ENCODE results near the gene ZC2HC1B.
"Not testable (repeated sequence)": the region's sequence is repeated elsewhere in the genome, so short reads cannot be mapped to it uniquely, and the experiment has no call there.

ZC2HC1B gene, protein sequence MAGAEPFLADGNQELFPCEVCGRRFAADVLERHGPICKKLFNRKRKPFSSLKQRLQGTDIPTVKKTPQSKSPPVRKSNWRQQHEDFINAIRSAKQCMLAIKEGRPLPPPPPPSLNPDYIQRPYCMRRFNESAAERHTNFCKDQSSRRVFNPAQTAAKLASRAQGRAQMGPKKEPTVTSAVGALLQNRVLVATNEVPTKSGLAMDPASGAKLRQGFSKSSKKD

DNA sequence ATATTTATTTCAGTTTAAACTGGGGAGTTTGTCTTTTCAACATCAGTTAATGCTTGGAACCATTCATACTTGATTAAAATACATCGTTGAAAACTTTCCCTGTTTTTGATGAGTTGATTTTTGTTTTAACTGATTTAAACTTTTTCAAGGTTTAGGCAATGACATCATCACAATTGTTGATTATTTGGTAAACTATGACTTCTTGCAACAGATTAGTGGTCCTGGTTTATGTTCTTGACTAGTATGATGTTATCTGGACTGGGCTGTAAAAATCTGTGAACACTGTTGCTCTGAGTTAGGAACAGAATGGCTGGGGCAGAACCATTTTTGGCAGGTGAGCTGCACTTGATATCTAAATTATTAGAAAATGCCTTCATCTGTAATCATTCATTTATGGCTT is at the start of gene ZC2HC1B:
TSS of gene ZC2HC1B (plus strand) at position 241 of the 400 bp plus-strand sequence. CDS start at position 307, 66 bp downstream.
- DNase-seq: no peak

DNA sequence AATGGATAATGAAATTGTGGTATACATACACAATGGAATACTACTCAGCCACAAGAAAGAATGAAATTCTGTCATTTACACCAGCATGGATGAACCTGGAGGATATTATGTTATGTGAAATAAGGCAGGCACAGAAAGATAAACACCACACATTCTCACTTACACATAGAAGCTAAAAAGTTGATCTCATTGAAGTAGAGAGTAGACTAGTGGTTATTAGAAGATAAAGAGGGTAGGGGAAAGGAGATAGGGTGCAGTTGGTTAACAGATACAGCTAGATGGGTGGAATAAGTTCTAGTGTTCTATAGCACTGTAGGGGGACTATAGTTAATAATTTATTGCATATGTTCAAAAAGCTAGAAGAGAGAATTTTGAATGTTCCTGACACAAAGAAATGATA is 46.7 kb upstream of the ZC2HC1B start:
- DNase-seq: no peak

DNA sequence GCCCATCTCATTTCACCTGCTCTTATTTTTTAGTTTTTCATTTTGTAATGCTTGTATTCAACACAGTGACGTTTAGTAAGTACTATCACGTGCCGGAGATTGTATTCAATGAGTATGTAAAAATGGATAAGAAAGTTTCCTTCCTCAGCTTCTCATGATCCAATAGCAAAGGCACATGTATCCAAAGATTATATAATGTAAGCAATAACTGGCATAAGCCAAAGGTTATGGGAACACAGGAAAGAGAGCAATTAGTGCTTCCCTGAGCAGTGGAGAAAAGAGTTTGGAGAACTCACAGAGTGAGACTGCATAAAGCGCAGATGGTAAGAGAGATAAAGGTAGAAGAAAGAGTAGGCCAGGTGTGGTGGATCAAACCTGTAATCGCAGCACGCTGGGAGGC is 42.9 kb upstream of the ZC2HC1B start:
- DNase-seq: no peak

DNA sequence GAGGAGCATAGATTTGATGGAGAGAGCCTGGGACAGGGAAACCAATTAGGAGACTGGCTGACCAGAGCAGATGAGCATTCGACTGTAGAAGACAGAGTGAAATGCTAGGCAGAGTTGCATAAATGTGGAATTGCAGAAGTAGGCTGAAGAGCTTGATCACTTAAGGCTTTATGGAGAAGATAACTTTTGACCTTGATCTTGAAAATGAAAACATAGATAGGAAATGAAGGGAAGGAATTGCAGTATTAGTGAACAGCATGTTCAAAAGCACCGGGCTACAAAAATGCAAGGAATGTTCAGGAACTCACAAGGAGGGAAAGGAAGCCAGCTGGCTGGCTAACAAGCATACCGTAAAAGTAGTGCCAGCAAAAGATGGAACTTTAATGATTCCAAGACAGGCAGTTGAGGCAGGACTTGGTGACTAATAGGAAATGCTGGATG is 41.7 kb upstream of the ZC2HC1B start:
- no peak for DNase-seq

DNA sequence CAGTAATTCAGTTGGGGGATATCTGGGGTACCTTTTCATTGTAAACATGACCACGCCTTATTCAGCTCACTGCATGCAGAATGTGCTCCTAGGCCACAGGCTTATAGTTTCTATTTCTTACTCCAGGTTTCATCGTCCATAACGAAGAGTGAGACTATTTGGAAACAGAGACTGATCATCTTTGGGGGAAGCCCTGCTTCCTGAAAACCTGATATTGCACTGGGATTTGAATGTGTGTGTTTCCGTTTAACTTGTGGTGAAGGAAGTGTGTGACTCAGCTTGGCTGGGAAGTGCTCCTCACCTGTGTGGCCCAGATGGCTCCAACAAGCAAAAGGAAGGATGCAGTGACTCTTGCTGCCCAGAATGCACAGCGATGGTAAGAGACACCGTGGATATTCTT is 40.7 kb upstream of the ZC2HC1B start:
- no peak for DNase-seq

DNA sequence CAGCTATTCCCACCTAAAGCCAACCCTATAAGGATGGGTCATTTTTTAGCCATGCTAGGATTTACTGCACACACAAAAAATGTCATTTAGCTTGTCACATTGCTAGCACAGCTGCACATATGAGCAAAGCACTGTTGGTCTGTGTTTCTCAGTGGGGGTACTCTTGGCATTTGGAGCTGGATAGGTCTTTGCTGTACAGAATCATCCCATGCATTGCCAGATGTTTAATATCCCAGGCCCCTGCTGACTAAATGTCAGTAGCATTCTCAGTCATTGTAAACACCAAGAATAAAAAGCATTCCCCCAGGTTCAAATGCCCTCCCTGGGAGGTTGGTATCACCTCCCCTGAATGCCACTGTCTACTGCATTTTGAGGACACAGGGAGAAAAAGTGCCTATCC is 35.7 kb upstream of the ZC2HC1B start:
- DNase-seq: no peak

DNA sequence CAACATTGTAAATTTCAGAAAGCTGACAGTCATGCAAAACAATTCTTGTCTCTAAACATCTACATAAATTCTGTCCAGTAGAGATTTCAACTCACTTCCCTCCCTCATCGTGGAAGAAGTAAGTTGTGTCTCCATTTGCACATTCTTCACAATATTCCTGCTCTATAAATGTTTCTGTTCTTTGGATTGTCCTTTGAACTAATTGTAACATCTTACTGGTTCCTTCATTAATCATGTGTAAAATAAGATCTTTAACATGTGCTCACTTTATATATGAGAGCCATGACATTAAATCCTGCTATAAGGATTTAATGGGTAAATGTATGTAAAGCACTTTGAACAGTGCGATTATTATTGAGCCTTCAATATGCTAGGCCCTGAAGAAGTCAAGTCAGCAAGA is 28.1 kb upstream of the ZC2HC1B start:
- no peak for DNase-seq

DNA sequence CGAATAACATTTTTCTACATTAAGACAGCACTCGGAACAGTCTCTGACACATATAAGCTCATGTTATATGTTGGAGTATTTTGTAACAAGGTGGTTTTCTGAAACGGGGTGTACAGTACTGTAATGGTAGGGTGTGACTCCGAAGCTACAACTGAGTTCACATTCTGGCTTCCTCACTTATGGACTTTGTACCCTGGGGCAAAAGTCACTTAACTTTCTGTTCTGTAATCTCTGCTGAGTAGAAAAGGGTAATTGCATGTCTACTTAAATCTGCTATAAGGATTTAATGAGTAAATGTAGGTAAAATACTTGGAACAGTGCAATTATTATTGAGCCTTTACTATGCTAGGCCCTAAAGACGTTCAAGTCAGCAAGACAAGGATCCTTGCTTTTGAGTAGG is 25.9 kb upstream of the ZC2HC1B start:
- no peak for DNase-seq

DNA sequence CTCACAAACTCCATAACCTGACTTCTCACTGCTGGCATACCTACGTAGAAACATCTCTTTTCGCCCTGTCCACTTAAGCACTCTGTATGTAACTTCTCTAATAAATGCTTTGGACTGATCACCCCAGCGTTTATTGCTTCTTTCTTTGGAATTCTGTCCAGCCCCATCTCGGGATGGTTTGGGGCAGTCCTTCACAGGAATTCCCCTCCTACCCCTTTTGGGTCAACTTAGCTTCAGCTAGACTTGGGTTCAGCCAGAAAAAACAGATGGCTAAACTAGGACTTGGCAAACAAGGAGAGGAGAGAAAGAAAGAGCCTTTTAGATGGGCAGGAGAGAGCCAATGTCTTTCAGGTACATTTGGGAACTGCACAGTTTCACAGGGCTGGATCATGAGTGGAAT is 25.1 kb upstream of the ZC2HC1B start:
- no peak for DNase-seq

DNA sequence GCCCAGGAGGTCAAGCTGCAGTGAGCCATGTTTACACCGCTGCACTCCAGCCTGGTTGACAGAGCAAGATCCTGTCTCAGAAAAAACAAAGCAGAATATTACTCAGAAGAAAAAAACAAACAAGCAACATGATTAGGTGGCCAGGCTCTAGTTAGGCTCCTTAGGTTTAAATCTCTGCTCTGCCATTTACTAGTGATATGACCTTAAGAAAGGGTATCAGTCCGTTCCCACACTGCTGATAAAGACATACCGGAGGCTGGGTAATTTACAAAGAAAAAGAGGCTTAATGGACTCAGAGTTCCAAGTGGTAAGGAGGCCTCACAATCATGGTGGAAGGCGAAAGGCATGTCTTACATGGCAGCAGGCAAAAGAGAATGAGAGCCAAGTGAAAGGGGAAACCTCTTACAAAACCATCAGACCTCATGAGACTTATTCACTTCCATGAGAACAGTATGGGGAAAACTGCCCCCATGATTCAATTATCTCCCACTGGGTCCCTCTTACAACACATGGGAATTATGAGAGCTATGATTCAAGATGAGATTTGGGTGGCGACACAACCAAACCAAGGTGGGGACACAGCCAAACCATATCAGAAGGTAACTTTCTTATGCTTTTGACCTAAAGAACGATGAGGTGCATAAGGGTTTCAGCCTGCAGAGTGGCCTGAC is 23.5 kb upstream of the ZC2HC1B start:
- DNase-seq: no peak

DNA sequence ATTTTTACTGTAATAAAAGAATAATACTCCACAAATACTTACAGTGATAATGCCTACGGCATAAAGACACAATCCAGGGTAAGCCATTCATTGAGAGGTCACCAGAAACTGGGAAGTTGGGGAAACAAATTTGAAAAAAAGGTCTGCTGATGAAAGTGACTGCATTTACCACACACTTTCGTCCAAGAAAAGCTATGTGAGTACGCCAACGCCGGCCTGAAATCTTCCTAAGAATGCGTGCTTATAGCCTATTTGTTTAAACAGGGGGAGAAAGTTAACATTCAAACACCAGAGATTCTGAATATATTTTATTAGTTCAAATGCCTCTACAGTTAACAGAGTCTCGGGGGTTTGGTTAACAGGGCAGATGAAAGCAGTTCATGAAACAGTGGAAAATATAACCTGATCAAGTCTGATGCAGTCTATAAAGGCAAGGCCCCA is 21.8 kb upstream of the ZC2HC1B start:
- DNase-seq: no peak

DNA sequence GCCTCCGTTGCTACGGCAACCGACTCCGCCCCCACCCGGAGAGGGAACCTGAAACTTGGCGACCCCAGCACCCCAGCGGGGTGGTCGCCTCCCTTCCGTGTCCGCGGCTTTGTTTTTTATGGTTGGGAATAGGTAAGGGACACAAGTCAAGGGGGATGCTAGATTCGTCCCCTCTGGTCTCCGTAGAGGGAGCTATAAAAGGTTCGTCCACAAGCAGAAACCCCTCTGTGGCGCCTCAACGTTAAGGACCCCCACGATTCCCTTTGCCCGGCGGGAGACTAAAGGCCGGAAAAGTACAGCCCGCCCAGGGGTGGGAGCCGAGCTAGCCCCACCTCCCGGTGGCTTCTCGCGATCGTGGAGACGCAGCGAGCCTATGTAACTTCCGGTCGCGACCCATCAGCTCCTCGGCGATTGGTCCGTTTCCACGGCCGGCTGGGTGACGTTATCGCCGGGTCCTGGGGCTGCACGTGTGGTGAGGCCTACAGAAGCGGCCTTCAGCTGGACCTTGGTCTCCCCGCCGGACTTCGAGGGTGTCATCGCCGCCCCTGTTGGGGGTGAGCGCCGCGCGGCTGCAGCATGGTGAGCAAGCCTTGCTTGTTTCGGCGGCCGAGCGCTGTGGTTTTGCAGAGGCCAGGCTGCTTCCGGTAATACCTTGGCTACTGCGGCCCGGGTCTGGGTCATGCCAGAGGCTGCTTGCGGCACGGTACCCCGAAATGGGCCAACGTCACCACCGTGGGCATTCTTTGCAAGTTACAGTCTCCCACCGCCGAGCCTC is 21.2 kb upstream of the ZC2HC1B start, which contains the start of gene LTV1:
TSS of gene LTV1 (plus strand) at position 437 of the 775 bp plus-strand sequence. CDS start at position 577, 140 bp downstream.
- DNase-seq: peak; percentile 91

DNA sequence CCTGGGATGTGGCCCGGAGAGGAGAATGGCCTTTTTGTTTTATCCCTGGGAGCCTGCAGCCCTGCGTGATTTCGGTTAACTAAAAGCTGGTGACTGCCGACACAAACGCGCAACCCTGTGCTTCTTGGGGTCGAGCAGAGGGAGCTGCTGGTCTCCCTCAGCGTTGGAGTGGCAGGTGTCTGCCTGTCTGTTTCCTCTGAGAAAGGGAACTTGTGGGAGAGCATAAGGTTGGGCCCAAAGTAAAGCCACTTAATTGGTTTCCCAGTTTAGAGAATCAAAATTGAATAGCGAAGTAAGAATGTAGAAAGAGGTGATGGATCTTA is 20.6 kb upstream of the ZC2HC1B start:
- DNase-seq: no peak

DNA sequence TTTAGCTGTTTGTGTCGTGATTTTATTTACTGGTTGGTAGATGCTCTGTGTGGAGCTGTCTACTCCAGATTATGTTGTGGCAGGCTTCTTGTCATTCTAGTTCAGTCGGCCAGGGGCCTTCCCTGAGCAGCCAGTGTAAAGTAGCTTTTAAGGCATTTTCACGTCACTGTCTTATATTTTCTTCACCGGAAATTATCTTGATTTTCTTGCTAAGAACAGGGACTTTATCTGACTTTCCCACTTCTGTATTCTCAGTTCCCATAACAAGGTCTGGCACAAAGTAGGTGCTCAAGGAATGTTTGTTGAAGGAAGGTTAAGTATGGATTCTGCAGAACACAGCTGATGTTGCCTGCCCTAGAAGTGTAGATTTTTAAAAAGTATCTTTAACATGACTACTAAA is 20.3 kb upstream of the ZC2HC1B start:
- no peak for DNase-seq

DNA sequence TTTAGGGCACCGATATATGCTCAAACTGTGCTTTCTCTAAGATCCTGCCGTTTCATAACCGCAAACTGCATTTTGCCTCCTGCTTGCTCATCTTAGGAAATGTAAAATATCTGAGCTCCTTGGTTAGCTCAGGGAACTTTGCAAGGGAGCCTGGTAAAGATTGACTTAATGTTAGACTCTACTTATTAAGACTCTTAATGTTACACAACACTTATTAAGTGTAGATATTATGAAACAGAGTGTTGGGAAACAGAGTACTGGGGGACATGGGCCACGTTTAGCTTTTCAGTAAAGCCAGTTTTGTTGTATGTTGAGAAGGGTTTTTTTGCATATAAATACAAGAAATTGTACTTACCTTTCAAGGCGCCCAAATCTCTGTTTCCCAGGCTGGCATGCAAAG is 19.2 kb upstream of the ZC2HC1B start:
- DNase-seq: no peak

DNA sequence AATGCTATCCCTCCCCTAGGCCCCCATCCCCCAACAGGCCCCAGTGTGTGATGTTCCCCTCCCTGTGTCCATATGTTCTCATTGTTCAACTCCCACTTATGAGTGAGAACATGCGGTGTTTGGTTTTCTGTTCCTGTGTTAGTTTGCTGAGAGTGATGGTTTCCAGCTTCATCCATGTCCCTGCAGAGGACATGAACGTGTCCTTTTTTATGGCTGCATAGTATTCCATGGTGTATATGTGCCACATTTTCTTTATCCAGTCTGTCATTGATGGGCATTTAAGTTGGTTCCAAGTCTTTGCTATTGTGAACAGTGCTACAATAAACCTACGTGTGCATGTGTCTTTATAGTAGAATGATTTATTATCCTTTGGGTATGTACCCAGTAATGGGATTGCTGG is 12.6 kb upstream of the ZC2HC1B start:
- DNase-seq: not testable (repeated sequence)

DNA sequence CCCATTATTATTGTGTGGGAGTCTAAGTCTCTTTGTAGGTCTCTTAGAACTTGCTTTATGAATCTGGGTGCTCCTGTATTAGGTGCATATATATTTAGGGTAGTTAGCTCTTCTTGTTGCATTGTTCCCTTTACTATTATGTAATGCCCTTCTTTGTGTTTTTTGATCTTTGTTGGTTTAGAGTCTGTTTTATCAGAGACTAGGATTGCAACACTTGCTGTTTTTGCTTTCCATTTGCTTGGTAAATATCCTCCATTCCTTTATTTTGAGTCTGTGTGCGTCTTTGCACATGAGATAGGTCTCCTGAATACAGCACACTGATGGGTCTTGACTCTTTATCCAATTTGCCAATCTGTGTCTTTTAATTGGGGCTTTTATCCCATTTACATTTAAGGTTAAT is 9.2 kb upstream of the ZC2HC1B start:
- not testable (repeated sequence) for DNase-seq

DNA sequence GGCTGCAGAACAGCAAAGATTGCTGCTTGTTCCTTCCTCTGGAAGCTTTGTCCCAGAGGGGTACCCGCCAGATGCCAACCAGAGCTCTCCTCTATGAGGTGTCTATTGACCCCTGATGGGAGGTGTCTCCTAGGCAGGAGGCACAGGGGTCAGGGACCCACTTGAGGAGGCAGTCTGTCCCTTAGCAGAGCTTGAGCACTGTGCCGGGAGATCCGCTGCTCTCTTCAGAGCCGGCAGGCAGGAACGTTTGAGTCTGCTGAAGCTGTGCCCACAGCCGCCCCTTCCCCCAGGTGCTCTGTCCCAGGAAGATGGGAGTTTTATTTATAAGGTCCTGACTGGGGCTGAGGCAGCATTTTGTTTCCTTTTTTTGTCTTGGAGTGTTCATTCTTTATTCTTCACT is 7.5 kb upstream of the ZC2HC1B start:
- DNase-seq: not testable (repeated sequence)

DNA sequence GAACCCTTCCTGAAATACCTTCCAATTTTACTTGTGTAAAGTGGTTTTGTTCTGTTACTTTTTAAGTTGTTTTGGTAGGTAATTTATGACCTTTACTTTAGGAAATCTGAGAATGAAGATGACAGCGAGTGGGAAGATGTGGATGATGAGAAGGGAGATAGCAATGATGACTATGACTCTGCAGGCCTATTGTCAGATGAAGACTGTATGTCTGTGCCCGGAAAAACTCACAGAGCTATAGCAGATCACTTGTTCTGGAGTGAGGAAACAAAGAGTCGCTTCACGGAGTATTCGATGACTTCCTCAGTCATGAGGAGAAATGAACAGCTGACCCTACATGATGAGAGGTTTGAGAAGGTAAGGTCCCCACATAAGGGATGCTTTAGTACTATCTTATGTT is 6.6 kb upstream of the ZC2HC1B start:
- no peak for DNase-seq

DNA sequence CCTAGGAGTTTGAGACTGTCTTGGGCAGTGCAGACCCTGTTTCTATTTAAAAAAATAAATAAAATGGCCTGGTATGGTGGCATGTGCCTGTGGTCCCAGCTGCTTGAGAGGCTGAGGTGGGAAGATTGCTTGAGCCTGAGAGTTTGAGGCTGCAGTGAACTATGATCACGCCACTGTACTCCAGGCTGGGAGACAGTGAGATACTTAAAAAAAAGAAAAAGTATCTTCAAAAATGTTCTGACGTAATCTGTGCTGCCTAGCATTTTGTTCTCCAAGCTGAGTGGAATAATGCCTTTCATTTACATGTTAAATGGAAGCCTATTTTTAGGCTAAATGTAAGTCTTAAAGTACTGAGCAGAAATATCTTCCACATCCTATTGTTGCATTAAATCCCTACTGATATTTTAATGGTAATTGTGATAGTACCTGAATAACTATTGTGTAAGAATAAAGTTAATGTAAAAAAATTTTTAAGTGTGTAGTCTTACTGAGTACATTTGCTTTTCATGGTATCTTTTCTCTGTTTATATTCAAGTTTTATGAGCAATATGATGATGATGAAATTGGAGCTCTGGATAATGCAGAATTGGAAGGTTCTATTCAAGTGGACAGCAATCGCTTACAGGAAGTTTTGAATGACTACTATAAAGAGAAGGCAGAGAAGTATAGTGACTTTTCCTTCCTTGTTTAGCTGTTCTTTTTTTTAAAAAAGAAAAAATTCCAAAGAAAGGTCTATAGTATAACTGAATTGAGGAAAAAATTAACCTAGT is 4.2 kb upstream of the ZC2HC1B start:
- DNase-seq: no peak

DNA sequence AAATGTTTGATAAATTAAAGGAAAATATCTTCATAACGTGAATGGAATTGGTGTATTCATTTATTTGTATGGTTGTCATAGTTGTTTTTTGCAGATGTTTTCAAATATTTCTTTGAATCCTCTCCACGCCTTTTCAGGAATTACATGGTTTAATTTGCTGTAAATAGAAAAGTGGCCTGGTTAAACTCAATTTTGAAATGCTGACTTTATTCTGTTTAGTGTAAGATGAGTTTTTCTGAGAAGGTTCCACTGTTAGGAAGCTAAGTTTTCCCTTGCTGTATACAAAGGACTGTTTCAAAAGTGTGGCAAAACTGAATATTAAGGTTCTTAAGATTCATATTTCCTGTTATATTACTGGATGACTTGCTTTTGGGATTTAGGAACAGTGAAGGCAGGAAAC is 503 bp upstream of the ZC2HC1B start:
- DNase-seq: no peak

DNA sequence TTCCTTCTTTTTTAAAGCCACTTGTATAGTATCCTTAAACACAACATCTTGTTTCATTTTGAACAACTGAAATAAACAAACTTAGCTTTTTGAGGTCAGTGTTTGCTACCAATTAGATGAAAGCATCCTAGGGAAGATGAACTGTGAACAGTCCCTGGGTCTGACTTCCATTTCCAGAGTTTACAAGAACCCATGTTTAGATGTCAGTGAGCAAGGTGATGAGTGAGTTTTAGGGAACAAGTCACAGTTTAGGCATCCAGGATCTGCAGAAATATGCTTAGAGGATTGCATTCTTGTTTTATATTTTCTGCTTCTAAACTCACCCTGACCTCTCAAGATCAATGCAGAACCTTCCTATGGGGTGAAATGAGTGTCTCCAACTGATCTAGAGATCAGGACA is 3.0 kb downstream of the ZC2HC1B start:
- DNase-seq: no peak

DNA sequence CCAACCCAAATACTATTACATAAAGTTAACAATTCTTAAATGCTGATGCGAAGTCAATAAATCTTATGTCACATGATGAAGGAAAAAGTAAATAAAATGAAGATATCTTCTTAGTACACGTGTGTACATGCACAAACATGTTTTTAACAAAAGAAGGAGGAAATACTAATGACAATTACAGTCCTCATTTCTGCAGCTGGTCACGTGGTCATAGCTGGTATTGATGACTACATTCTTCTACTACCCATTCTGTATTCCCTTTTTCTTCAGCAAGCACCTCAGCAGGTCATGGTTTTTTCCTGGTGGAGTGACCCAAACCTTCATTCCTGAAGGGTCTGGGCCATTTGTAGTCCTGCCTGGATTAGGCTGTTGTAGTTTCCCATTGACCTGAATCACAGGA is 4.5 kb downstream of the ZC2HC1B start:
- not testable (repeated sequence) for DNase-seq
